ENCODE measurements around the gene CMTM6. TPM values are rescaled to one million over a fixed set of nuclear protein-coding genes. Genes with fewer than 3 reads are reported as not detected.
A peak's percentile ranks its signal among the peaks of the same experiment; 100 is the strongest.
"Not testable (repeated sequence)": the region's sequence is repeated elsewhere in the genome, so short reads cannot be mapped to it uniquely, and the experiment has no call there.

Gene CMTM6
- total RNA-seq, 2 experiments from 2014 or later = 51.5 to 52.7 TPM

DNA sequence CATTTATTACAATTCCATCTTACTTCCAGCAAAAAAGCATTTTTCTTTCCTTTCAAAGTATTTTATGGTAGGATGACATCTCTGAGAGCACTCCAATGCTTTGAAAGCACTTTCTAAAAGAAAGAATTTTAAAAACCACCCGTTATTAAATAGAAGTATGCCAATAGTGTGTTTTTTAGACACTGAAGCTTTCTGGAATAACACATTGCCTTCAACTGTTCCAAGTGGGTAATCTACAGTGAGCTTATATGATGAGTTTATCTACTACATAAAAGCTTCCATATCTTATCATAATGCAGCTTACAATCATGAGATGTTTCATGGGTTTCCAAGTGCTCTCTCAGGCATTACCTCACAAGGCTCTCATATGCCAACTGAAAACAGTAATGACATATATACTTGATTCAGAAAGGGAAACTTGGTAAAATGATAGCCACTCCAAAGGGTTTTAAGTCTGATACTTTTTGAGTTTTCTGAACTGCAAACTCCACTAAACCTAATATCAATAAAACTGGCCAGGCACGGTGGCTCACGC lies 14.1 kb downstream of the CMTM6 start:
- Mint-ChIP-seq H3K9me3 (no peaks in the 10 kb centered on the region), H3K27me3 (no peaks in the 10 kb centered on the region), H3K4me3 (no peak overlapping the region), H3K27ac (no peak overlapping the region), H3K36me3 (peaks cover 28% of the 10 kb centered on the region), H3K4me1 (peaks cover 11% of the 10 kb centered on the region)
- DNase-seq = no peak

- Mint-ChIP-seq H3K4me1 (peaks cover 14% of the 10 kb centered on the region), H3K4me3 (no peak overlapping the region), H3K27ac (peak overlapping the region; percentile 48), H3K9me3 (no peaks in the 10 kb centered on the region), H3K36me3 (peaks cover 30% of the 10 kb centered on the region), H3K27me3 (no peaks in the 10 kb centered on the region)
- no peak for DNase-seq
Measured at GRCh38 chr3:32487781-32488473, 14.7 kb downstream of the CMTM6 start.

GRCh38 chr3:32484436-32484835 lies 18.2 kb downstream of the CMTM6 start:
- Mint-ChIP-seq H3K27ac (peak overlapping the region; percentile 47), H3K4me1 (peaks cover 25% of the 10 kb centered on the region), H3K36me3 (peaks cover 49% of the 10 kb centered on the region), H3K27me3 (no peaks in the 10 kb centered on the region), H3K9me3 (no peaks in the 10 kb centered on the region), H3K4me3 (no peak overlapping the region)
- no peak for DNase-seq

GRCh38 chr3:32483772-32484171 lies 18.9 kb downstream of the CMTM6 start:
- no peak for DNase-seq
- Mint-ChIP-seq H3K4me1 (peaks cover 25% of the 10 kb centered on the region), H3K27me3 (no peaks in the 10 kb centered on the region), H3K4me3 (no peak overlapping the region), H3K9me3 (no peaks in the 10 kb centered on the region), H3K36me3 (peaks cover 50% of the 10 kb centered on the region), H3K27ac (no peak overlapping the region)

GRCh38 chr3:32482693-32483092 lies 20.0 kb downstream of the CMTM6 start:
- H3K9me3 Mint-ChIP-seq = no peaks in the 10 kb centered on the region
- no peaks in the 10 kb centered on the region for H3K27me3 Mint-ChIP-seq
- no peak overlapping the region for H3K4me3 Mint-ChIP-seq
- H3K4me1 Mint-ChIP-seq = peaks cover 23% of the 10 kb centered on the region
- peaks cover 48% of the 10 kb centered on the region for H3K36me3 Mint-ChIP-seq
- no peak overlapping the region for H3K27ac Mint-ChIP-seq
- no peak for DNase-seq

GRCh38 chr3:32481791-32482631 lies 20.6 kb downstream of the CMTM6 start:
- DNase-seq = no peak
- H3K27ac Mint-ChIP-seq = no peak overlapping the region
- H3K9me3 Mint-ChIP-seq = no peaks in the 10 kb centered on the region
- peaks cover 25% of the 10 kb centered on the region for H3K4me1 Mint-ChIP-seq
- no peak overlapping the region for H3K4me3 Mint-ChIP-seq
- peaks cover 51% of the 10 kb centered on the region for H3K36me3 Mint-ChIP-seq
- no peaks in the 10 kb centered on the region for H3K27me3 Mint-ChIP-seq

DNA sequence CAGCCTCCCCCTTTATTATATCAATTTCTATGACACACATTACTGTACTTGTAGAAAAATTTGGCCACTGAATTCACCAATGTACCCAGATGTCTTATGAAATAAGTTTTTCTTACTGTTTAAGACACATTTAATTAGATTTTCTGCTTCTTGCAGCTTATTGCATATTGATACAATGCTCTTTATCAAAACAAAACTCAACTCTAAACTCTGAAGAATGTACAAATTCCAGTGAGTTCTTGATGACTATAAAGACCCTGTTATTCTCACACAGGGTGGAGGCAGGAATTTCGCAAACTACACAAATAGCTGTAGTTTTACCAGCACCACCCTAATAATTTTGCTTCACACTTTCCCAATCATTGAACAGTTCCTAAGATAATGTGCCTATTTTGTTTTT lies 22.0 kb downstream of the CMTM6 start:
- no peak overlapping the region for H3K27ac Mint-ChIP-seq
- H3K9me3 Mint-ChIP-seq = peaks cover 2% of the 10 kb centered on the region
- peaks cover 28% of the 10 kb centered on the region for H3K4me1 Mint-ChIP-seq
- no peak for DNase-seq
- no peak overlapping the region for H3K4me3 Mint-ChIP-seq
- H3K36me3 Mint-ChIP-seq = peaks cover 52% of the 10 kb centered on the region
- H3K27me3 Mint-ChIP-seq = no peaks in the 10 kb centered on the region

GRCh38 chr3:32474201-32474600 lies 28.5 kb downstream of the CMTM6 start:
- no peak overlapping the region for H3K4me3 Mint-ChIP-seq
- no peak overlapping the region for H3K27ac Mint-ChIP-seq
- H3K27me3 Mint-ChIP-seq = no peaks in the 10 kb centered on the region
- no peak for DNase-seq
- peaks cover 2% of the 10 kb centered on the region for H3K9me3 Mint-ChIP-seq
- peaks cover 40% of the 10 kb centered on the region for H3K36me3 Mint-ChIP-seq
- H3K4me1 Mint-ChIP-seq = peaks cover 25% of the 10 kb centered on the region

DNA sequence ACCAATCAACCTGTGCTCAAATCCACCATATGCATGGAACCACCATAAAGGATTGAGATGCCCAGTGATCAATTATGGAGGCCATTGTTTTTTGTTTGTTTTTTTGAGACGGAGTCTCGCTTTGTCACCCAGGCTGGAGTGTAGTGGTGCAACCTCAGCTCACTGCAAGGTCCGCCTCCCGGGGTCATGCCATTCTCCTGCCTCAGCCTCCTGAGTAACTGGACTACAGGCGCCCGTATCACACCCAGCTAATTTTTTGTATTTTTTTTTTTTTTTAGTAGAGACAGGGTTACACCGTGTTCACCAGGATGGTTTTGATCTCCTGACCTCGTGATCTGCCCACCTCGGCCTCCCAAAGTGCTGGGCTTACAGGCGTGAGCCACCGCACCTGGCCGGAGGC lies 30.5 kb downstream of the CMTM6 start:
- not testable (repeated sequence) for H3K9me3 Mint-ChIP-seq, H3K27ac Mint-ChIP-seq, DNase-seq, H3K4me3 Mint-ChIP-seq, H3K27me3 Mint-ChIP-seq
- Mint-ChIP-seq H3K36me3 (peaks cover 30% of the 10 kb centered on the region), H3K4me1 (peaks cover 29% of the 10 kb centered on the region)

- Mint-ChIP-seq H3K27me3 (no peaks in the 10 kb centered on the region), H3K36me3 (peaks cover 24% of the 10 kb centered on the region), H3K27ac (no peak overlapping the region), H3K9me3 (no peaks in the 10 kb centered on the region), H3K4me1 (peaks cover 24% of the 10 kb centered on the region), H3K4me3 (no peak overlapping the region)
- no peak for DNase-seq
Measured at GRCh38 chr3:32471246-32471645, 31.4 kb downstream of the CMTM6 start.

DNA sequence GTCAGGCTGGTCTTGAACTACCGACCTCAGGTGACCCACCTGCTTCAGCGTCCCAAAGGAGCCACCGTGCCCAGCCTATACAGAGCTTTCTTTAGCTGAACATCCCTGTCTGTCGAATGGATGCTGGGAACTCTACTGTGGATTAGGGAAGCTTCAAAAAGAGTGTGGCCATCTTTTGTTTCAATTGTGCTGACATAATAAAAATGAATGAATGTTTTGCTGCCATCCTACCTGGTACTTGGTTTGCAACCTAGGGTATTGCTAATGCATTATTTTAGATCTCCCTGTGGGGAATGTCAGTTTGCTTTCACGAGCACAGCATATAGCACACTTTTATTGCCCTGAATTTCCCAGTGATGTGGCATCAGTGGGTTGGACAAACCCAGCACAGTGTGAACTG lies 32.3 kb downstream of the CMTM6 start:
- Mint-ChIP-seq H3K9me3 (no peaks in the 10 kb centered on the region), H3K36me3 (peaks cover 22% of the 10 kb centered on the region), H3K4me1 (peaks cover 24% of the 10 kb centered on the region), H3K27ac (no peak overlapping the region), H3K27me3 (no peaks in the 10 kb centered on the region), H3K4me3 (no peak overlapping the region)
- DNase-seq = no peak

GRCh38 chr3:32469151-32469874 lies 33.3 kb downstream of the CMTM6 start:
- H3K4me3 Mint-ChIP-seq = no peak overlapping the region
- H3K27ac Mint-ChIP-seq = peak overlapping the region; percentile 9
- H3K9me3 Mint-ChIP-seq = no peaks in the 10 kb centered on the region
- H3K36me3 Mint-ChIP-seq = peaks cover 17% of the 10 kb centered on the region
- DNase-seq = no peak
- peaks cover 23% of the 10 kb centered on the region for H3K4me1 Mint-ChIP-seq
- no peaks in the 10 kb centered on the region for H3K27me3 Mint-ChIP-seq

DNA sequence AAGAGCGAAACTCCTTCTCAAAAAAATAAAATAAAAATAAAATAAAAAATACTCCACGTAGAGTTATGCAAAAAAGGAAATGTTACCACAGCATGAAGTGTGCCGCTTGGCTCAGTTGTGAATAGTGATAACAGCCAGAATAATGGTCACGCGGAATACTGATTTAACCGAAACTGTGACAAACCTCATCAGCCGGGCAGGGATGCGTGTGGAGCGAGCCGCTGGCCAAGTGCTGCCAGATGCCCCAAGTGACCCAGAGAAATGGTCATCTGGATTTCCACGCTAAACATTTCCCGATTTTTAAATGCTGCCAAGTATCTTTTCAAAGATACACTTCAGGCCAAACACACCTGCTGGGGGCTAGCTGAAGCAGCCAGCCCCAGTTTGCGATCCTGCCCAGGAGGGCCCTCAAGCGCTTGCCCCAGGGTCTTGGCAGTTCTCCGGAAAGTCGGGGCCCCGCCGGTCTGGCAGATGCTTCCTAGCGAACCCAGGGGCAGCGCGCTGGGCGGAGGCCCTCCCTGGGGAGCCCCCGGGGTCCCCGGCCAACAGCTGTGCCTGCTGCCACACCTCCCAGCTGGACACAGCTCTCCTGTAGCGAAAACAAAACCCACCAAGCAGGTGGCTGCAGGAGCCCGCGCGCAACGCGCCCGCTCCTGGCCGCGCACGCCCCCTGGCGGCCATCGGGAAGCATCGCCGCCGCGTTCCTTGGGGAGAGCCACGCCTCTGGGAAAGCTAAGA lies 35.1 kb downstream of the CMTM6 start:
- Mint-ChIP-seq H3K4me3 (peak overlapping the region; percentile 14), H3K27ac (no peak overlapping the region), H3K27me3 (no peaks in the 10 kb centered on the region), H3K36me3 (peaks cover 6% of the 10 kb centered on the region), H3K4me1 (peaks cover 18% of the 10 kb centered on the region), H3K9me3 (no peaks in the 10 kb centered on the region)
- peak; percentile 79 for DNase-seq

- H3K27ac Mint-ChIP-seq, H3K36me3 Mint-ChIP-seq, H3K4me3 Mint-ChIP-seq, H3K9me3 Mint-ChIP-seq, DNase-seq, H3K27me3 Mint-ChIP-seq: not testable (repeated sequence)
- H3K4me1 Mint-ChIP-seq = peaks cover 17% of the 10 kb centered on the region
Measured at GRCh38 chr3:32466808-32467207, 35.8 kb downstream of the CMTM6 start.
